MV-4-11 (cell line): ENCODE data around the gene PTPN12.
"Not testable (repeated sequence)": the region's sequence is repeated elsewhere in the genome, so short reads cannot be mapped to it uniquely, and the experiment has no call there.

Experiments used
- DNase-seq: peaks from one replicate; lab custom pipeline; 2025; lab: John Stamatoyannopoulos, UW

Gene PTPN12

GRCh38 chr7:77537136-77537777 lies at the start of gene PTPN12:
Gene PTPN12, plus strand, starts transcription at chr7:77537295. Its CDS starts 252 bp downstream, at chr7:77537547.
- no peak for DNase-seq

GRCh38 chr7:77488986-77489385 lies 48.1 kb upstream of the PTPN12 start:
- DNase-seq = no peak

GRCh38 chr7:77497079-77497478 lies 40.0 kb upstream of the PTPN12 start:
- no peak for DNase-seq

GRCh38 chr7:77498659-77499379 lies 38.3 kb upstream of the PTPN12 start:
- DNase-seq = no peak

GRCh38 chr7:77501192-77501515 lies 35.9 kb upstream of the PTPN12 start:
- DNase-seq = peak; percentile 77

GRCh38 chr7:77504951-77505350 lies 32.1 kb upstream of the PTPN12 start:
- DNase-seq = no peak

- DNase-seq = no peak
Measured at GRCh38 chr7:77506899-77507298, 30.2 kb upstream of the PTPN12 start.

GRCh38 chr7:77513002-77513670 lies 24.0 kb upstream of the PTPN12 start:
- not testable (repeated sequence) for DNase-seq

GRCh38 chr7:77516085-77516484 lies 21.0 kb upstream of the PTPN12 start:
- no peak for DNase-seq

GRCh38 chr7:77520261-77520660 lies 16.8 kb upstream of the PTPN12 start:
- no peak for DNase-seq

- not testable (repeated sequence) for DNase-seq
Measured at GRCh38 chr7:77521537-77521936, 15.6 kb upstream of the PTPN12 start.

- no peak for DNase-seq
Measured at GRCh38 chr7:77524731-77525130, 12.4 kb upstream of the PTPN12 start.

GRCh38 chr7:77525231-77525630 lies 11.9 kb upstream of the PTPN12 start:
- no peak for DNase-seq

GRCh38 chr7:77528368-77528767 lies 8.7 kb upstream of the PTPN12 start:
- DNase-seq = no peak

- DNase-seq = no peak
Measured at GRCh38 chr7:77529279-77529678, 7.8 kb upstream of the PTPN12 start.

- DNase-seq = peak; percentile 68
Measured at GRCh38 chr7:77531038-77531437, 6.1 kb upstream of the PTPN12 start.

GRCh38 chr7:77532247-77532646 lies 4.8 kb upstream of the PTPN12 start:
- peak; percentile 41 for DNase-seq

- not testable (repeated sequence) for DNase-seq
Measured at GRCh38 chr7:77532732-77533131, 4.4 kb upstream of the PTPN12 start.

- DNase-seq = not testable (repeated sequence)
Measured at GRCh38 chr7:77534046-77534445, 3.0 kb upstream of the PTPN12 start.

GRCh38 chr7:77536017-77536412 lies 1.1 kb upstream of the PTPN12 start:
- no peak for DNase-seq

GRCh38 chr7:77536413-77537135 lies 521 bp upstream of the PTPN12 start:
- peak; percentile 93 for DNase-seq

GRCh38 chr7:77537778-77538280 lies 734 bp downstream of the PTPN12 start:
- no peak for DNase-seq
